NCI-H345 treated with DMSO at 0.1 percent for 48 hours (cell line): ENCODE results near the gene FCN2.

Experiments
- DNase-seq: peaks from one replicate; lab custom pipeline; 2025; ENCODE audit not compliant: unreplicated experiment; lab: John Stamatoyannopoulos, UW

FCN2 gene

DNA sequence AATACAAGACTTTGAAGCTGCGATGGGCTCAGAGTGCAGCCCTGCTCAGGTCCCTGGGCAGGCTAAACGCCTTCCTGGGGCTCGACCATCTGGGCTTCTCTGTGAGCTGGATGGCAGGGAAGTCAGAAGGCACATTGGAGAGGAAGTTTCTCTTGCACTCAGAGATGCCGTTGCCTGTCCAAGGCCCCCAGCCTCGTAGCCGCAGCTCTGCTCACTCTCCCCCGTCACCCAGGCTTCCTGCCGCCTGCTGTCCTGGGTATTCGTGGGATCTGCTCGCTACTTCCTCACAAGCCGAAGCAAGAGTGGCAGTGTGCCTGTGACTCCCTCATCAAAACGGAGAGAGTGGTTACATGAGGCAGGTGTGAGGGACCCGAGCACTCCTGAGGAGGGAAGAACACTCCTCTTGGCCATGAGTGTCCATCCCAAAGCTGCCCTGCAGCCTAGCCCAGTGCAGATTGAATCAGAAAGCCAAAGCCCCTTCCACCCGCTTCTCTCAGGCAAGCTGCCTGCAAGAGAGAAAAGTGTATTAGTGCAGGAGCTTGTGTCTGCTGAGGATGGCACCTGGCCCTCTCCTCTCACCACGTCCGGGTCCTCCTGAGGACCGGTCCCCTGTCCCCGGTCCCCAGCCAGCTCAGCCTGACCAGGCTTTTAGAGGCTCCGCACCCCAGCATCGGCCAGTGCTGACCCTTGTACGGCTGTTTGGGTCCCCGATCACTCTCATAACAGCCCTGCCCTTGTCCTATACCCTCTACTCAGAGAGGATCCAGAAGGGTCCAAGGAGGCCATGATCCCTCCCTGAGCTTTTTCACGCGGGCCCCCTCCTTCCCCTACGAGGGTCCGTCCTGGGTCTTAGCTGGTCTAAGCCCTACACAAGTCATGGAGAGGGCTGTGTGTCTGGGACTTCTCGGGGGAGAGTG is 7.3 kb downstream of the FCN2 start:
- no peak for DNase-seq

DNA sequence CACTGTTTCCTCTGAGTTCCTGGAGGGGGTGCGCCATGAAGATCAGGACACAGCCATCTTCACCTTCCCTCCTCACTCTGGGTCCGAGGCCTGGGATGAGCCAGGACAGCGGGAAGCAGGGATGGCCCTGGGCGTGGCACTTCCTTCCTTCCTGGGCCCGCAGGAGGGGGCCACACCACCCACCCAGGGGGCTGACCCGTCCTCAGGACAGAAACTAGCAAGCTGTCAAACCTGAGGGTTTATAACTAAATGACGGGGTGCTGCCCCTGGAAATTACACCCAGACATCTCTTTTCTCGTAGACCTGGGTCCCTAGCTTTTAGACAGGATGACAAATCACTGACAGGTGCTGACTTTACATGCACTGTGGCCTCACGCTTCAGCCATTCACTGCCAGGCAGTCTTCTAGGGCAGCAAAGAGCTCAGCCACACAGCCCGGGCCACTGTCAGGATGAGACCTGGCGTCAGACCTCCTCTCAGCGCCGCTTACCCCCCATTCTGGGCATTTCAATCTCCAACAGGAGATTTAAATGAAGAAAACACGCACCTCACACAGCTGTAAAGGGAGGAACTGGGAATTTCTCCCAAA is 8.1 kb downstream of the FCN2 start:
- DNase-seq = no peak

DNA sequence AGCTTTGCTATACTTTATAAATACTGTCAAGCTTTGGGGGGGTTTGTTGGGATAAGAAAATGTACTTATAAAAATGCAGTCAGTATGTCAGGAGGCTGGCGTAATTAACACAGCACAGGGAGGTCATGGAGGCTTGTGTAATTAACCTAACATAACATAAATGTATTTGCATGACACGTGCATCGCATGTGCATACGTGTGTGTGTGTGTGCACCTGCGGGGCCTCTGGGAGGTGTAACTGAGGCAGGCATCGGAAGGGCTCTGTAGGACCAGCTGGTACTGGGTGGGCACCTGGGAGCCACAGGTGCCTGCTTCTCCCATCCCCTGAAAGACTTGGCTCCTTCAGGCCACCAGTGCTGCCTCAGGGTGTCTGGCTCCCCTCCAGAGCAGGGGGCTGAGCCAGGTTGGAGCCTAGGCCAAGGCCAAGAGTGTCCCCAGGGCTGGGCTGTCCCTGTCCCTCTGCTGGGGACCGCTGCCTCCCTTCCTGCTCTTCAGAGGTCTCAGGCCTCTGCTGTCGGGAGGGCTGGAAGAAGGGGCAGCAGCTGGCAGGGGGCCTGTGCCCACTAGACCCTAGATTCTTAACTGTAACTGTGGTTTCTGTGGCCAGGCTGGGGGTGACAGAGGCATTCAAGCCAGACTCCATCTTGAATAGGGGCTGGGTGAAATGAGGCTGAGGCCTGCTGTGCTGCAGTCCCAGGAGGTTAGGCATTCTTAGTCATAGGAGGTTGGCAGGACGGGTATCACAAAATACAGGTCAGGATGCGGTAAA is 9.0 kb downstream of the FCN2 start:
- no peak for DNase-seq

DNA sequence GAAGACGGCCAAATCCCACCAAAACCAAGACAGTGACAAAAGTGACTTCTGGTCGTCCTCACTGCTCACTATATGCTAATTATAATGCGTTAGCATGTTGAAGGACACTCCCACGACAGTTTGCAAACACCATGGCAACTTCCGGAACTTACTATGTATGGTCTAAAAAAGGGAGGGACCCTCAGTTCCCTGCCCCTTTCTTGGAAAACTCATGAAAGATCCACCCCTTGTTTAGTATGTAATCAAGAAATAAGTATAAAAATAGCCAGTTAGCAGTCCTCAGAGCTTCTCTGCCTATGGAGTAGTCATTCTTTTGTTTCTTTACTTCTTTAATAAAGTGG is 9.5 kb downstream of the FCN2 start:
- DNase-seq = no peak

DNA sequence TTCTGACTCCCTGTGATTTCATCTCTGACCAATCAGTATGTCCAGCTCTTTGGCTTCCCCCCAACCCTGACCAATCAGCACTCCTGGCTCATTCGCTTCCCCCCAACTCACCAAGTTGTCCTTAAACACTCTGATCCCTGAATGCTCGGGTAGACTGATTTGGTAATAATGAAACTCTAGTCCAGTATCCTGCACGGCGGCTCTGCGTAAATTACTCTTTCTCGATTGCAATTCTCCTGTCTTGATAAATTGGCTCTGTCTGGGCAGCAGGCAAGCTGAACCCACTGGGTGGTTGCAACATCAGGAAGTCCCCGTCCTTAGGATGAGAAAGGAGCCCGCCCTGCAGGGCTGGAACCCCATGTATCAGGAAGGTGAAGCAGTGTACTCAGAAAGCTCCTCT is 10.4 kb downstream of the FCN2 start:
- no peak for DNase-seq

DNA sequence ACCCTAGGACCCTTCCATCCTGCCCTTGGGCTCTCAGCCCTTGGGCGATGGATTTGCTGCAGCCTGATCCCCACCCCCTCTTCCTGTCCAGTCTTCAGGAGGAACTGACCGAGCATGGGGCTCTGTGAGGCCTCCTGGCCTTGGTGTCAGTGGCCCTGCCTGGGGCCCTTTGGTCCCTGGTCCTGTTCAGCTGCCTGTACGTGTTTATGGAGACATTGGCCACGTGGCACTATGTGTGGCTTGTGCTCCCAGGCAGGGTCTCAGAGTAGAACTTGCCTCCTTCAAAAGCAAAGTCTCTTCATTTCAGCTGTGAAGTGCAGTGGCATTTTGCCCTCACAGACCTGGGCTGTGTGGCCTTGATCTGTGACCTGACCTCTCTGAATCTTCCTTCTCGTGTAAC is 11.1 kb downstream of the FCN2 start:
- no peak for DNase-seq

DNA sequence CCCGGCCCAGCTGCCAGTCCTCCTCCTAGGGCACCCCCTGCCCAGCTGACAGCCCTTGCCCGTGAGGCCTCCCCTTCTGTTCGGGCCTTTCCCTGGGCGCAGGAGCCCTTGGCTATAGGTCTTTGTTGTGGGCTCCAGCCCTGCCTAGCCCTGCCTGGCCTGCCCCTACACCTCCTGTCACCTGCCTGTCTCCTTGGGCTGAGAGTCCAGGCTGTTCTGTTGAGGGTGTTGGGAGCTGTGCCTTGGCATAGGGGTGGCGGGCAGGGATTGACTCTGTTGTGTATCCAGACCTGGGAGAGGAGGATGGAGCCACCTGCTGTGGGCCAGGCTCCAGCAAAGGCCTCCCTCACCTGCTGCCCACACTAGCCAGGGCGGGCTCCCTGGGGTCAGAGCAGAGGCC is 11.6 kb downstream of the FCN2 start:
- no peak for DNase-seq

DNA sequence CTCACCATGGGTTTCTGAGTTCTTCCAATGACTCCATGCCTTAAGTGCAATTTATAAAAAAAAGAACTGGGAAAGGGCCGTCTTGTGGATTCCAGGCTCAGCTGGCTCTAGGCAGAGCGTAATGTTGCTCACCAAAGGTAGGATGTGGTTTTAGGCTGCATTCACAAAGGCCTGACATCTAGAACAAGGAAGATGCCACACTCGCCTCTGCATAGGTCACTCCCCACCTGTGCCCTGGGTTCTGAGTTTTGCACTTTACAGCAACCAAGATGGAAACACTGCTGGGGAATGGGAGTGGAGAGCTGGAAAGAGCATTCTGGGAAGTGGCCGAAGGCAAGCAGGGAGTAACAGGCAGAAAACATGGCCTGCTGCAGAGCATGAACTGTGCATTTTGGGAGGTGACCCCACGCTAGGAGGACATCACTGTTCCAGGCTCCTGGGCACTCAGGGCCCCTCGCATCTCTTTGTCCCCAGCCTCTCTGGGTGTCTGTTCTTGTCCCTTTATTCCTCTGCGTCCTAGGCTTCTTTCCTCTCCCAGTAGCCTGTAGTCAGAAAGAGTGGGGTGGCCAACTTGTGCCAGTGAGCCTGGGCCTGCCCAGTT is 12.3 kb downstream of the FCN2 start:
- DNase-seq = no peak

DNA sequence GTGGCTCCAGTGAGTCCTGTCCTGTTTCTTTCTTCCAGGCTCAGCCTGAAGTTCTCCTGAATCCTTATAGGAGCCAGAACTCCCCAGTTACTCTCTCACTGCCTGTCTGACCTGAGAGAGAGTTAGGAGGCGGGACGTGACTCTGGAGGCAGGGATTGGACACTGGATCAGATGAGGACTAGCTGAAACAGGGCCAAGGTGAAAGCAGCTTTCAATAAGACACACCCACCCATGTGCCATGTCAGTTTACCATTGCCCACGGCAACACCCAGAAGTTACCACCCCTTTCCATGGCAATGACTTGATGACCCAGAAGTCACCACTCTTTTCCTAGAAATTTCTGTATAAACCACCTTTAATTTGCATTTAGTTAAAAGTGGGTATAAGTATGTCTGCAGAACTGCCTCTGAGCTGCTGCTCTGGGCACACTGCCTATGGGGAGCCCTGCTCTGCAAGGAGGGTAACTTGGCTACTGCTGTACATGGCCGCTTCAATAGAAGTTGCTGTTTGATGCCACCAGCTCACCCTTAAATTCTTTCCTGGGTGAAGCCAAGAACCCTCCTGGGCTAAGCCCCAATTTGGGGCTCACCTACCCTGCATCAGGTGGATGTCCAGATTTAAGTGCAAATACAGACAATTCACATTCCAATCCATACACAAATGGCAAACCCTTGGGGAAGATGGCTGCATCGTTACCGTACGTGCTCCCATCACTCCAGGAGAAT is 13.7 kb downstream of the FCN2 start:
- no peak for DNase-seq

DNA sequence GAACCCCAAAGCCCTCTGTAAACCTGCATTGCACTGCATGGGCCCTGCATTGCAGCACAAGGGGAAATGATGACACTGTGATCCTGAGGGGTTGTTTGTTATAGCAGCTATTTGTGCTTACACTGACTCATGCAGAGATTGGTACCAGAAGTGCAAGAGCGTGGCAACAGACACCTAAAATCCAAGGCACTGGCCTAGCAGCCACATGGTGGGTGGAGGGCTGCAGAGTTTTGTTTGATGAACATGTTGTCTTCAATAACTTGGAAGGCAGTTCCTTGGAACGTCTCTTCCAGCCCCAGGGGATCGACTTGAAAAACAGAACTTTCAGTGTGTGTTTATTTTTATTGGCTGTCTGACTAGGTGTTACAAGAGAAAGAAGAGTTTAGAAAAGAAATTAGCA is 14.5 kb downstream of the FCN2 start:
- DNase-seq = no peak

DNA sequence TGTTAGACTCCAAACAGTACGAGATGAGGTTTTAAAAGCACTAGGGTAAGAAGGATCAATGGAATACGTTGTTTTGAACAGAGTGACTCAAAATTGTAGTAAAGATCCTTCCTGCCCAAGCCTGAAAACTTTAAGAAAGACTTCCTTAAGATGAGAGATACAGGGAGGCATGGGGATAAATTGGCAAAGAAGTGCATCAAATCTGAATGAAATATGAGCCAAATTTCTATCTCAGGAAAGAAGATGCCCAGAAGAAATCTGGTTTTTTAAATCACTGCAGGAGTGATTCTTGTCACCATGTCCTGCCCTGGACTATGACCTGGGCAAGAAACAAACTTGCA is 14.9 kb downstream of the FCN2 start:
- DNase-seq = no peak

DNA sequence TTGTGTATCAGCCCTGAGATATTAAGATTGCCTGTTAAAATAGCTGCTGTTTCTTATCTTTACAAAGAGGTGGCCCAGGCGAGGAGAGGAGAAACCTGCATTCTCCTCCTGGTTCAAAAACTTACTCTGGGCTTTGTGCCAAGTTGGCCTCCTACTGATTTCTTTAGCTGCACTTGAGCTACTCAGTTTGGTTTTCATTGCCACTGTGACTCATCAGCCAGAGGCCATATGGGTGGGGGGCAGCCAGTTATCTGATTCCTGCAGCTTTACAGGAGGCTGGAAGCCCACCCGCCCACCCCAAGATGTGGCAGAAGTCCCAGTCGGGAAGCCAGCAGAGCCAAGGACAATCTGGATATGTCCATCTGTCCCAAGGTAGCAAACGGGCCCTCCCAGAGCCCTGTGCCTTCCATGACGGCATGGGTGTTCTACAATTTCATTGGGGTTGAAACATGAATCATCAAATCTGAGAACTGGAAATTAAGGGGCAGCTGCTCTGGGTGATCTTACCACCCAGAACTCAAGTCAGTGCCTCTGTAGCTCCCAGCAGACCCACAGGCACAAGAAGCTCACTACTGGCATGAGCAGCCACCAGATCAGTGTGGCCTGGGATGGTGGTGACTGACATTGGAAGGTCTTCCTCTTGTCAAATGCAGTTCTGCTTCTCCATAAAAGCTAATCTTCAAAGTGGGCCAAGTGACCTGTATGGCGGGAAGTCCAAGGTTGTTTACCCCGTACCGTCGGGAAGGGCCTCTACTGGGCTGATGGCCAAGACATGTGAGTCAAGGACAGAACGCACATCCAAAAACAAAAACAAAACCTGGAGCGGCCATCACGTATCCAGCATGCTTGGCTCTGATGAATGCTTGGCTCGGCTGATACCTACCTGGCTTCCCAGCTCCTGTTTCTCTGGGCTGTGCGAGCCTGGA is 15.6 kb downstream of the FCN2 start:
- DNase-seq = peak; percentile 16

DNA sequence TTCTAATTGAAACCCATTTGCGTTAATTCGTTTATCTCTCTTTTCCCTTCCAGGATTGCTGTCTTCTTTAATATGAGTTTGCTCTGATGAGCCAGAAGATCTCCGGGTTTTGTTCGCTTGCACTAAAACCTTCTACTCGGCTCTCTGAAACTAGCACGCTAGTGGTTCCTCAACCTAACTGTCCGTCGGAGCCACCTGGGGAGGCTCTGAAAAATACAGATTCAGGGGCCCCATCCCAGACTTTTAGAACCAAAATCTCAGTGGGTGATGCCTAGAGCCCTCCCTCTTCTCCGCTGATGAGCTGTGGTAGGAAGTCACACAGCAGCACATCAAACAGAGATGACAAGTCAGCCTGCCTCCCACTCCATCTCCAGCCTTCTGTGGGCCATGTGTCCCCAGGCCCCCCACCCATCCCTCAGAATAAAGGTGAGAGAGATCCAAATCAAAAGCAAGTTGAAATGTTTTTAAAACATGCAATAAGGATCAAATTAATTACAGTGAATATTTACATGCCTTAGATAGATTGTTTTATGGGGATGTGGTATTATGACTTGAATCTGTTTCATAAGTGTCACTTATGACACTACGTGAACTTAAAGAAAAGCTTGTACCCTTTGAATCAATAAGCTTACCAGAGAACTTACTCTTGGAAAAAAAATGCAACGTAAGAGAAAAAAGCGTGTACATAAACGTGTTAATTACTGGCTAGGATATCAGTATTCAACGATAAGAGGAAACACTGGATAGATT is 16.4 kb downstream of the FCN2 start:
- DNase-seq = no peak

DNA sequence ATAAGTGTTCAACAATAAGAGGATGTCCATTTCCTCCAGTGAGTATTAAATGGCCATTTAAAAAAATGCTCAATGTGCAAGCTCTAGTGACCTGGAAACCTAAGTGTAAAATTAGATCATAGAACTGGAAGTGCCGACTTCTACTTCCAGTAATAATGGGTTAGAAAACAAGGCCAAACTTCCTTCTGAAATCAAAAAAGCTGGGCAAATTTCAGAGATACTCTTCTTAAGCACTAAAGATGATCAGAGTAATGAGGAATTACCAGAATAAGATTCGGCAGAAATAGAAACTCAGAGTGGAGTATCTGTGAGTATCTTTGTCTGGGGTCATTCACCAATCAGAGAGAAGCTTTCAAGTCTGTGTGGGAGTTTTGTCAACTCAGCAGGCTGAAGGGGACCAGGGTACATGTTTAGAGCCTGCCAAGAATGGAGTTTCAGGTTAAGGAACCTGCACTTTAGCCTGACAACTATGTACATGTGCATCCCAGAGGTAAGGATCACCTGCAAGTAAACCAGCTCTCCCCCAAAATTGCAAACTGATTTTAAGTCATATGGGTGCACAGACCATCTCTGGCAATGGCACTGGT is 17.1 kb downstream of the FCN2 start:
- no peak for DNase-seq

DNA sequence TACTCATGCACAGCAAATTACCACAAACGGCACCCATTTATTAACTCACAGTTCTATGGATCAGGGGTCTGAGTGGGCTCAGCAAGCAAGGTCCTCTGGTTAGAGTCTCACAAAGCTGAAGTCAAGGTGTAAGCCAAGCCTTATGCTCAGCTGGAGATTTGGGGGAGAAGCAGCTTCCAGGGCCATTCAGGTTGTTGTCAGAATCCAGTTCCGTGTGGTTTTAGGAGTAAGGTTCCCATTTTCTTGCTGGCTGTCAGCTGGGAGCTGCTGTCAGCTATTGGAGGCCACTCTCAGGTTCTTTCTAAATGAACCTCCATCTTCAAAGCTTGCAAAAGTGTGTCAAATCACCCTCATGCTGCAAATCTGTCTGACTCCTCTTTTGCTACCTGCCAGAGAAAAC is 17.7 kb downstream of the FCN2 start:
- no peak for DNase-seq

DNA sequence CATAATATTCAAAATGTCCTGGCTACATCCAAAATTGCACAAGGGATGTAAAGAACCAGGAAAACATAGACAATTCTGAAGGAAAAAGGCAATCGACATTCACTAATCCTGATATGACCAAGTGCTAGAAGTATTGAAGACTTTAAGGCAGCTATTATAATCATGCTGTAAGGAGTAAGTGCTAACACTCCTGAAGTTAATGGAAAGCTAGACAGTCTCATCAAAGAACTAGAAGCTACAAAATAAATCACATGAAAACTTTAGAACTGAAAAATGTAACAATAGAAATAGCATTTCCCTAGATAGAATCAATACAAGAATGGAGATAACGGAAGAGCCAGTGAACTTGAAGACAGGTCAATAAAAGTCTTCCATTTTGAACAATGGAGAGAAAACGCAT is 18.6 kb downstream of the FCN2 start:
- DNase-seq = no peak

DNA sequence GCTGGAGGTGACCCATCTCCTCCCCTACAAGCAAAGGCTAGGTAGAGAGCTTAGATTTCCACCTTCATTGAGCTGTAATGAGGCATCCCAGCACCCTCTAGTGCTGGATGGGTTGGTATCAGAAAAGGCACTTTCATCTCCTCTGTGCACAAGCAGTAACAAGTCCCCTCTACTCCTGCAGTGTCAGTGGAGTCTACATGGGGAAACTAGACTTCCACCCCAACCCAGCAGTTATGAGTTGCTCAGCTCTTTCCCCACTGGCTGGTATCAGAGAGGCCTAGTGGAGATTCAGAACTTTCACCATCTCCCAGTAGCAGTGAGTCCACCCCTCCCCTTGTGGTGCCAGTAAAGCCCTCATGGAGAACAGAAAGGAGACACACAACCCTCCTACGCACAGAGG is 19.2 kb downstream of the FCN2 start:
- no peak for DNase-seq

DNA sequence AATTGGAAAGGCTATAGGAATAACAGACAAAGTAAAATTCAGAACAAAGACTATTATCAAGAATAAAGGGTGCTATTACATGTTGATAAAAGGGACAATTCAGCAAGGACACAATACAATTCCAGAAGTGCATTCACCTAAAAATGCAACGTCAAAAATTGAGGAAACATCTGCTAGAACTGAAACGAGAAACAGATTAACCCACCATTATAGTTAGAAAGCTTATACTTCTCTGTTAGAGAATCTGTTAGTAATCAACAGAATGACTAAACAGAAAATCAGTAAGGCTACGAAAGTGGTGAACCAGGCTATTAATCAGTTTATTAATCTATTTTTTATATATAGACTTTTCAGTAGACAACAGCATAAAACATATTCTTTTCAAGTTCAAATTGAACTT is 22.3 kb downstream of the FCN2 start:
- no peak for DNase-seq
